Measurements from ENCODE around the gene ORAI3. TPM values are rescaled to one million over a fixed set of nuclear protein-coding genes. Genes with fewer than 3 reads are reported as not detected.
A peak's percentile ranks its signal among the peaks of the same experiment; 100 is the strongest.

Gene ORAI3
- total and polyA plus RNA-seq, 2 of the 13 experiments (the other 11 are each of a cell fraction or from before 2014, with no cell fraction given): 11.4 to 32.0 TPM

- TF ChIP-seq GTF2F1 (IDR thresholded peaks at IDR 0.05; ENCODE audit: low read length) (no peak), ZMYM3 (CRISPR knock-in tag; IDR thresholded peaks at IDR 0.05) (0 out of 2 replicates have a peak, but pooled peaks have one; percentile 29), CTCF (CRISPR knock-in tag; IDR thresholded peaks at IDR 0.05) (peak; percentile 99), ZBED4 (CRISPR knock-in tag; IDR thresholded peaks at IDR 0.05; ENCODE audit: borderline replicate concordance) (no peak), ELF3 (CRISPR knock-in tag; IDR thresholded peaks at IDR 0.05) (no peak; the same call in 1 of the 2 replicates), KMT2A (CRISPR knock-in tag; IDR thresholded peaks at IDR 0.05) (no peak), HDAC2 (CRISPR knock-in tag; IDR thresholded peaks at IDR 0.05) (no peak; the same call in 1 of the 2 replicates), LCORL (IDR thresholded peaks at IDR 0.05) (no peak), LCORL (CRISPR knock-in tag; IDR thresholded peaks at IDR 0.05) (no peak; the same call in 1 of the 2 replicates), IKZF4 (CRISPR knock-in tag; IDR thresholded peaks at IDR 0.05; ENCODE audit: borderline replicate concordance, low read depth, not compliant biosample characterization) (no peak), ZNF775 (CRISPR knock-in tag; IDR thresholded peaks at IDR 0.05; ENCODE audit: borderline replicate concordance) (no peak), NR2F2 (IDR thresholded peaks at IDR 0.05; ENCODE audit: borderline replicate concordance, low read depth) (no peak), ARNT2 (CRISPR knock-in tag; IDR thresholded peaks at IDR 0.05; ENCODE audit: low read depth) (no peak), ZNF878 (CRISPR knock-in tag; IDR thresholded peaks at IDR 0.05) (no peak), PAWR (CRISPR knock-in tag; IDR thresholded peaks at IDR 0.05; ENCODE audit: borderline replicate concordance) (no peak), HMG20B (CRISPR knock-in tag; conservative IDR thresholded peaks at IDR 0.05) (no peak), ZNF770 (CRISPR knock-in tag; IDR thresholded peaks at IDR 0.05) (no peak), ZNF589 (CRISPR knock-in tag; conservative IDR thresholded peaks at IDR 0.05) (0 out of 2 replicates have a peak, but pooled peaks have one; percentile 7), ZNF607 (CRISPR knock-in tag; IDR thresholded peaks at IDR 0.05; ENCODE audit: borderline replicate concordance) (no peak), ZNF326 (CRISPR knock-in tag; IDR thresholded peaks at IDR 0.05; ENCODE audit: borderline replicate concordance) (no peak), PCBP1 (IDR thresholded peaks at IDR 0.05; ENCODE audit: borderline replicate concordance, low read depth, low read length) (no peak), NRL (CRISPR knock-in tag; IDR thresholded peaks at IDR 0.05; ENCODE audit: borderline replicate concordance) (peak; percentile 85), ZFP36L1 (CRISPR knock-in tag; IDR thresholded peaks at IDR 0.05) (no peak)
Observed at GRCh38 chr16:30941600-30942425, 7.1 kb upstream of the ORAI3 start (continued).
